ENCODE data around the gene CELSR1. TPM values are rescaled to one million over a fixed set of nuclear protein-coding genes. Genes with fewer than 3 reads are reported as not detected.

Gene CELSR1
- total and polyA plus RNA-seq, 2 of the 13 experiments (the other 11 are each of a cell fraction or from before 2014, with no cell fraction given) = 0.78 to 1.8 TPM

GRCh38 chr22:46458525-46458924 lies 78.9 kb downstream of the CELSR1 start:
- H3K4me3 ChIP-seq (replicated peaks in 1 of 3; ENCODE audit: insufficient read depth in 1 of 3, low read depth in 2 of 3, low read length in 3 of 3) = no peak overlapping the region
- ChIA-PET POLR2A (no interaction called here), CTCF (ENCODE audit: low intra/inter-chr PET ratio, low total read pairs) (no interaction called here)
- ATAC-seq = no peak
- no peaks in the 10 kb centered on the region for H3K36me3 ChIP-seq (replicated peaks in 1 of 2; ENCODE audit: control insufficient read depth in 1 of 2, insufficient read depth in 2 of 2, low read length in 2 of 2)
- H3K79me2 ChIP-seq (ENCODE audit: insufficient read depth, low read length) = no peaks in the 10 kb centered on the region
- BruUV-seq (replicated peaks) = no TSS peak
- no peaks in the 10 kb centered on the region for H3K9me3 ChIP-seq (ENCODE audit: low read length)
- H3K9ac ChIP-seq (ENCODE audit: insufficient read depth, low read depth, low read length) = no peak overlapping the region
- no peaks in the 10 kb centered on the region for H3K27me3 ChIP-seq (ENCODE audit: control insufficient read depth in 1 of 2, insufficient read depth in 2 of 2, low read length in 2 of 2)
- no peak for DNase-seq (ENCODE audit: low spot score)
- in situ Hi-C loops (cut with HindIII; ENCODE audit: extremely low pct_ligation_motif_present, low pct_unique_long_range_greater_than_20kb) (no loop called here), intact Hi-C loops (cut with micrococcal nuclease; ENCODE audit: unreplicated experiment) (loop anchor here (10.0 kb wide), 1 partner anchor 86 kb away; no protein-coding TSS in a partner anchor)
- FAIRE-seq = no peak
- H4K20me1 ChIP-seq (ENCODE audit: insufficient read depth, low read length) = no peaks in the 10 kb centered on the region
- TF ChIP-seq ZSCAN5A (CRISPR knock-in tag; IDR thresholded peaks at IDR 0.05; ENCODE audit: borderline replicate concordance) = no peak
- no peak for TF ChIP-seq LCORL (IDR thresholded peaks at IDR 0.05)
- TF ChIP-seq LCORL (CRISPR knock-in tag; IDR thresholded peaks at IDR 0.05) = no peak
- TF ChIP-seq FOSL1 (CRISPR knock-in tag; IDR thresholded peaks at IDR 0.05; ENCODE audit: borderline replicate concordance) = no peak
- TF ChIP-seq MAZ (IDR thresholded peaks at IDR 0.05; ENCODE audit: borderline replicate concordance, low read depth, low read length) = no peak
- no peak for TF ChIP-seq MAZ (CRISPR knock-in tag; IDR thresholded peaks at IDR 0.05; ENCODE audit: low read depth)
- no peak for TF ChIP-seq NKX3-1 (CRISPR knock-in tag; IDR thresholded peaks at IDR 0.05)
- TF ChIP-seq ZC3H4 (CRISPR knock-in tag; IDR thresholded peaks at IDR 0.05; ENCODE audit: borderline replicate concordance) = no peak
- TF ChIP-seq ZC3H13 (CRISPR knock-in tag; IDR thresholded peaks at IDR 0.05) = no peak
- no peak for TF ChIP-seq PTBP1 (IDR thresholded peaks at IDR 0.05; ENCODE audit: low read depth, low read length, poor library complexity, severe bottlenecking)
- TF ChIP-seq ZEB1 (IDR thresholded peaks at IDR 0.05; ENCODE audit: insufficient replicate concordance, low read depth) = no peak
- TF ChIP-seq CHD4 (IDR thresholded peaks at IDR 0.05; ENCODE audit: borderline replicate concordance, low read length) = no peak
- no peak for TF ChIP-seq RBAK (CRISPR knock-in tag; IDR thresholded peaks at IDR 0.05)
- no peak for TF ChIP-seq GATAD1 (CRISPR knock-in tag; IDR thresholded peaks at IDR 0.05)
- TF ChIP-seq KDM3A (CRISPR knock-in tag; IDR thresholded peaks at IDR 0.05; ENCODE audit: low read depth) = no peak
- peaks cover 68% of the 10 kb centered on the region for H3K4me1 ChIP-seq (ENCODE audit: insufficient read depth, low read length)
- no peak overlapping the region for H3K27ac ChIP-seq (ENCODE audit: extremely low read length, insufficient read depth, low read length)
- H2AFZ ChIP-seq (ENCODE audit: low read length) = no peak overlapping the region
- 67% methylated on average over 4 of the region's 7 CpGs for WGBS (ENCODE audit: low lambda C conversion rate)
- no peak overlapping the region for H3K4me2 ChIP-seq (ENCODE audit: low read depth, low read length)
